SK-N-SH (cell line): ENCODE data around the gene SLC34A3. TPM values are rescaled to one million over a fixed set of nuclear protein-coding genes. Genes with fewer than 3 reads are reported as not detected.

Source experiments
- CTCF ChIA-PET: fragments of 300-600, 350-600 bp; formaldehyde crosslinking; extraction: SDS; loops from one replicate; lab custom pipeline; 2021; lab: Yijun Ruan, JAX
- POLR2A ChIA-PET: fragments of 350-600 bp; sonication (Branson Sonifier 250); formaldehyde crosslinking; extraction: SDS; loops from one replicate; lab custom pipeline; 2020; ENCODE audit warnings: antibody characterized with exemption, inconsistent platforms; lab: Yijun Ruan, JAX
- DNase-seq: peaks from one replicate; pipeline ENCODE4 v3.0.0; 2012
- H2AFZ ChIP-seq: fragments of 200-600 bp; sonication (generic); 2 replicates; pipeline ENCODE4 v1.8.1; 2016; ENCODE audit warnings: antibody characterized with exemption, mild to moderate bottlenecking, low read depth
- H3F3A ChIP-seq: fragments of 200-600 bp; sonication (generic); replicated peaks from 2 replicates; pipeline ENCODE3; 2016; ENCODE audit warnings: antibody characterized with exemption, mild to moderate bottlenecking; ENCODE audit not compliant: insufficient read depth
- H3K27ac ChIP-seq, 2 experiments: fragments of 200-500 bp in 1 of 2; fragments of 200-600 bp in 1 of 2; sonication (Bioruptor generic) in 1 of 2; sonication (generic), shearing (Covaris generic) in 1 of 2; 2 replicates each; pipeline versions ENCODE4 v1.5.1 to v1.6.1; 2014 to 2016; ENCODE audit warnings: low read depth in 2 of 2, inconsistent platforms in 1 of 2, low read length in 1 of 2, mild to moderate bottlenecking in 1 of 2, mixed read lengths in 1 of 2
- H3K27me3 ChIP-seq: fragments of 200-600 bp; sonication (generic), shearing (Covaris generic); 2 replicates; pipeline ENCODE4 v1.6.1; 2016; ENCODE audit warnings: mixed run types; ENCODE audit not compliant: insufficient read depth
- H3K36me3 ChIP-seq, 2 experiments: fragments of 200-500 bp in 1 of 2; fragments of 200-600 bp in 1 of 2; sonication (Bioruptor generic) in 1 of 2; sonication (generic) in 1 of 2; replicated peaks in 1 of 2; 2 replicates each; pipeline versions ENCODE3 to v1.5.1; 2014 to 2016; ENCODE audit warnings: low read length in 1 of 2, mild to moderate bottlenecking in 1 of 2; ENCODE audit not compliant: insufficient read depth in 2 of 2, control insufficient read depth in 1 of 2
- H3K4me1 ChIP-seq, 2 experiments: fragments of 200-500 bp in 1 of 2; fragments of 200-600 bp in 1 of 2; sonication (Bioruptor generic) in 1 of 2; sonication (generic), shearing (Covaris generic) in 1 of 2; 2 replicates each; pipeline versions ENCODE4 v1.5.1 to v1.6.1; 2014 to 2016; ENCODE audit warnings: low read depth in 1 of 2, low read length in 1 of 2, mixed run types in 1 of 2; ENCODE audit not compliant: insufficient read depth in 2 of 2, control insufficient read depth in 1 of 2
- H3K4me2 ChIP-seq: fragments of 200-600 bp; sonication (generic), shearing (Covaris generic); 2 replicates; pipeline ENCODE4 v1.6.1; 2017; ENCODE audit warnings: mixed run types
- H3K4me3 ChIP-seq, 2 experiments: fragments of 200-500 bp in 1 of 2; fragments of 200-600 bp in 1 of 2; sonication (Bioruptor generic) in 1 of 2; sonication (generic), shearing (Covaris generic) in 1 of 2; 2 replicates each; pipeline versions ENCODE4 v1.5.1 to v1.8.1; 2014 to 2016; ENCODE audit warnings: low read depth in 2 of 2, inconsistent platforms in 1 of 2, low read length in 1 of 2, mild to moderate bottlenecking in 1 of 2, mixed read lengths in 1 of 2, moderate library complexity in 1 of 2
- H3K79me2 ChIP-seq: fragments of 200-600 bp; sonication (generic); 2 replicates; pipeline ENCODE4 v1.8.1; 2017; ENCODE audit warnings: mild to moderate bottlenecking; ENCODE audit not compliant: insufficient read depth
- H3K9ac ChIP-seq: fragments of 200-600 bp; sonication (generic); 2 replicates; pipeline ENCODE4 v1.6.1; 2017; ENCODE audit warnings: mixed run types
- H3K9me2 ChIP-seq: fragments of 200-600 bp; sonication (generic); 2 replicates; pipeline ENCODE4 v1.6.1; 2017; ENCODE audit warnings: mixed run types
- H3K9me3 ChIP-seq: fragments of 200-600 bp; sonication (generic); 2 replicates; pipeline ENCODE4 v1.6.1; 2017; ENCODE audit warnings: mixed run types, mild to moderate bottlenecking, moderate library complexity
- H4K20me1 ChIP-seq: fragments of 200-600 bp; sonication (generic); 2 replicates; pipeline ENCODE4 v1.6.1; 2017; ENCODE audit warnings: mild to moderate bottlenecking, mixed run types; ENCODE audit not compliant: insufficient read depth
- ELF1 ChIP-seq: IDR thresholded peaks from 2 replicates; pipeline ENCODE4 v1.4.0; 2012
- EZH2phosphoT487 ChIP-seq: fragments of 200-600 bp; sonication (generic); IDR thresholded peaks from 2 replicates; pipeline ENCODE4 v1.6.1; 2017; ENCODE audit warnings: low read depth, mixed run types, mild to moderate bottlenecking, antibody characterized with exemption, moderate library complexity, borderline replicate concordance
- FOSL2 ChIP-seq: IDR thresholded peaks from 2 replicates; pipeline ENCODE4 v1.4.0; 2012; ENCODE audit warnings: low read depth, mild to moderate bottlenecking, moderate library complexity, borderline replicate concordance
- FOXJ3 ChIP-seq: sonication (generic); formaldehyde crosslinking; IDR thresholded peaks from 2 replicates; pipeline ENCODE4 v1.5.1; 2020; ENCODE audit warnings: mild to moderate bottlenecking, missing genetic modification reagents
- GABPA ChIP-seq: IDR thresholded peaks from 2 replicates; pipeline ENCODE4 v1.4.0; 2012; ENCODE audit warnings: low read depth, mild to moderate bottlenecking
- GATA2 ChIP-seq: sonication (generic); formaldehyde crosslinking; IDR thresholded peaks from 2 replicates; pipeline ENCODE4 v1.5.0; 2020; ENCODE audit warnings: mild to moderate bottlenecking, missing genetic modification reagents
- IRF3 ChIP-seq: fragments of 150-350 bp; IDR thresholded peaks from 2 replicates; pipeline ENCODE4 v1.6.1; 2016; ENCODE audit warnings: mild to moderate bottlenecking, low read depth, low read length
- JUND ChIP-seq: IDR thresholded peaks from 2 replicates; pipeline ENCODE4 v1.4.0; 2012
- MEF2A ChIP-seq: IDR thresholded peaks from 2 replicates; pipeline ENCODE4 v1.4.0; 2012; ENCODE audit warnings: low read depth, borderline replicate concordance
- NFIC ChIP-seq: IDR thresholded peaks from 2 replicates; pipeline ENCODE4 v1.4.0; 2012; ENCODE audit warnings: borderline replicate concordance
- NRF1 ChIP-seq: IDR thresholded peaks from 2 replicates; pipeline ENCODE4 v1.6.1; 2012; ENCODE audit warnings: low read depth, mild to moderate bottlenecking, low read length
- PBX3 ChIP-seq: IDR thresholded peaks from 2 replicates; pipeline ENCODE4; 2012
- POLR2AphosphoS5 ChIP-seq: IDR thresholded peaks from 2 replicates; pipeline ENCODE4 v1.6.1; 2012; ENCODE audit warnings: low read depth, low read length
- RCOR1 ChIP-seq: fragments of 150-350 bp; IDR thresholded peaks from 2 replicates; pipeline ENCODE4 v1.6.1; 2017; ENCODE audit warnings: antibody characterized with exemption, low read length
- TCF12 ChIP-seq: IDR thresholded peaks from 2 replicates; pipeline ENCODE4 v1.4.0; 2012
- TEAD4 ChIP-seq: IDR thresholded peaks from 2 replicates; pipeline ENCODE4 v1.4.0; 2012; ENCODE audit warnings: mild to moderate bottlenecking, borderline replicate concordance; ENCODE audit not compliant: insufficient read depth
- USF1 ChIP-seq: IDR thresholded peaks from 2 replicates; pipeline ENCODE4 v1.4.0; 2012; ENCODE audit warnings: low read depth, borderline replicate concordance
- ZBTB33 ChIP-seq: IDR thresholded peaks from 2 replicates; pipeline ENCODE4 v1.4.0; 2012; ENCODE audit warnings: low read depth, borderline replicate concordance
- WGBS: methylation state at CpG from one replicate; pipeline ENCODE4 v1.1.6; 2017; ENCODE audit warnings: low lambda C conversion rate; 5-methylcytosine and 5-hydroxymethylcytosine counted together
- polyA plus RNA-seq, 3 experiments: library from polyadenylated mRNA; depleted of rRNA; stranded (reverse); fragments of >200 nt; gene quantifications; 2 replicates each; pipeline ENCODE4 v1.2.3, GENCODE V29; 2012

The SLC34A3 gene
- polyA plus RNA-seq, 1 of the 3 experiments (the other 2 are of a cell fraction), result not detected

GRCh38 chr9:137228968-137229896 is 1.5 kb upstream of the SLC34A3 start:
- Histone ChIP-seq H3K4me3 (no peak overlapping the region), H3F3A (peaks cover 16% of the 10 kb centered on the region), H3K9me3 (no peaks in the 10 kb centered on the region), H3K9me2 (no peaks in the 10 kb centered on the region), H3K4me1 (peaks cover 0 to 45% of the 10 kb centered on the region in 2 experiments; a peak in 1 of 4 replicates), H4K20me1 (no peaks in the 10 kb centered on the region), H3K27ac (no peak overlapping the region; a peak in 1 of 4 replicates), H3K9ac (no peak overlapping the region), H2AFZ (no peak overlapping the region), H3K27me3 (no peaks in the 10 kb centered on the region), H3K79me2 (no peaks in the 10 kb centered on the region), H3K36me3 (no peaks in the 10 kb centered on the region), H3K4me2 (no peak overlapping the region)
- no peak for TF ChIP-seq NFIC
- TF ChIP-seq ELF1, result no peak
- TF ChIP-seq IRF3, result no peak
- no peak for TF ChIP-seq ZBTB33
- no peak for TF ChIP-seq FOSL2
- TF ChIP-seq JUND, result no peak
- TF ChIP-seq TCF12, result no peak
- TF ChIP-seq NRF1, result no peak
- TF ChIP-seq MEF2A, result no peak
- no peak for TF ChIP-seq FOXJ3 (CRISPR knock-in tag)
- no peak for TF ChIP-seq RCOR1
- 87% methylated on average over 6 of the region's 27 CpGs for WGBS
- POLR2A ChIA-PET, result interaction anchor here (1.2 kb wide), 1 partner anchor 114 kb away, joined by 3 read pairs; no protein-coding TSS in a partner anchor
- CTCF ChIA-PET, result interaction anchor here (0.9 to 3.8 kb wide), 5 partner anchors 105 to 194 kb away, joined by 3 to 40 read pairs (median 5); no protein-coding TSS in a partner anchor
- DNase-seq, result no peak

DNA sequence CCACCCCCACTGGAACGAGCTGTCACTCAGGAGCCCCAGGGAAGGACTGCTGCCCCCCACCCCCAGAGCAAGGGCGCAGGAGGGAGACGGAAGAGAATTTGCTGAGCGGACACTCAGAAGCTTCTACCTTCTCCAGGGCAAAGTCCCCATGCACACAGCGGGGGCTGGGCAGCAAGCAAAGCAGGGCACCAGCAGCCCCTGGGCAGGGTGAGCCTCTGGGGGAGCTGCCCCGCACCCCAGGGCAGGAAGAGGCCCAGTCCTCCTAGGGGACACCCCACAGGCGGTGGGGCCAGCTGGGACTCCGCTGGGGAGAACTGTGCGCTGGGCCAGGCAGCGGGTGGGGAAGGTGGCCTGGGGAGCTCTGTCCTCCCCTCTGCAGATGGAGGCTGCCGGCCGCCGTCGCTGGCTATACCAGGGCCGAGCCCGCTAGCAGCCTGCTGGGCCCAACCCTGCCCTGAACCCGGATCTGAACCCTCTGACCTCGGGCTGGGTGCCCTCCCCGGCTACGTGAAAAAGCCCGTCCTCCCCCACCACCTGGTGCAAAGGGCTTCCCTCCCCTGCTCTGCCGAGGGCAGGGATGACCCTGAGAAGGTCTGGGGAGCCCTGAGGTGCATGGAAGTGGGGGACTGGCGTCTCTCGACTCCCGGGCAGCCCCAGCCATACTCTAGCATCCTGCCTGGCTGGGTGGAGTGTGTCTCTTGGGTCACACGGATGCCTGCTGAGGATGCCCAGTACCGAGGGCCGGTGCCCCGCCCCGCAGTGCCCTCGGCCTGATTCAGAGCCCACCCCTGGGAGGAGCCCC is 597 bp upstream of the SLC34A3 start:
- Histone ChIP-seq H3K4me2 (no peak overlapping the region), H3K79me2 (no peaks in the 10 kb centered on the region), H3K9ac (no peak overlapping the region), H3K4me3 (no peak overlapping the region), H3K4me1 (peaks cover 0 to 41% of the 10 kb centered on the region in 2 experiments; a peak in 1 of 4 replicates), H2AFZ (no peak overlapping the region), H3K27ac (no peak overlapping the region; a peak in 1 of 4 replicates), H4K20me1 (no peaks in the 10 kb centered on the region), H3F3A (peaks cover 16% of the 10 kb centered on the region), H3K36me3 (no peaks in the 10 kb centered on the region), H3K27me3 (no peaks in the 10 kb centered on the region), H3K9me3 (no peaks in the 10 kb centered on the region), H3K9me2 (no peaks in the 10 kb centered on the region)
- ChIA-PET CTCF (interaction anchor here (0.9 to 1.5 kb wide), 3 partner anchors 163 to 195 kb away, joined by 3 to 5 read pairs (median 3); no protein-coding TSS in a partner anchor), POLR2A (interaction anchor here (1.2 kb wide), 1 partner anchor 115 kb away, joined by 3 read pairs; no protein-coding TSS in a partner anchor)
- WGBS, result 58% methylated on average over 8 of the region's 31 CpGs
- DNase-seq, result no peak
- TF ChIP-seq EZH2phosphoT487, result no peak
- TF ChIP-seq IRF3, result no peak
- TF ChIP-seq POLR2AphosphoS5, result no peak
- no peak for TF ChIP-seq NFIC
- no peak for TF ChIP-seq PBX3
- no peak for TF ChIP-seq NRF1
- no peak for TF ChIP-seq GATA2 (CRISPR knock-in tag)
- TF ChIP-seq GABPA, result no peak
- TF ChIP-seq TEAD4, result no peak
- no peak for TF ChIP-seq MEF2A
- no peak for TF ChIP-seq USF1
